HG03469 (cell line): Measurements from ENCODE around the gene PALLD.

Experiments
- ATAC-seq: cut with Tn5 transposase; IDR thresholded peaks from one replicate; pipeline ENCODE4 v1.9.1; 2021; ENCODE audit warnings: mild to moderate bottlenecking, moderate library complexity, moderate number of reproducible peaks; ENCODE audit not compliant: unreplicated experiment

Gene PALLD

GRCh38 chr4:168618577-168619265 lies 121.9 kb downstream of the PALLD start:
- no peak for ATAC-seq

DNA sequence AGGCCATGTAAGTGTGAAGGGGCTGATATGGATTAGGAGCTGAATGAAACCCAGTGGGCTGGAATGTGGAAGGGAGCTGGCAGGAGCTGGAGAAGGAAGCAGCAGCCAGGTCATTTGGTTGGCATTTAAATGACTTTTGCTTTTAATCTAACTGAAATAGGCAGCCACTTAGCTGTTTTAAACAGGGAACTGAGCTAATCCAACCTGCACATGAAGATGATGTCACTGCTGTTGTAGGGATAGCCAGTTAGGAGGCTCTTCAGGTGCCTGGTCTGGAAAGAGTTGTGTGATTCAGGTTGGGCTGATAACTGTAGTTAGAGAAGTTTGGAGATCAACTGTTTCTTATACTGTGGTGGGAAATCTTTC lies 122.4 kb downstream of the PALLD start:
- no peak for ATAC-seq

DNA sequence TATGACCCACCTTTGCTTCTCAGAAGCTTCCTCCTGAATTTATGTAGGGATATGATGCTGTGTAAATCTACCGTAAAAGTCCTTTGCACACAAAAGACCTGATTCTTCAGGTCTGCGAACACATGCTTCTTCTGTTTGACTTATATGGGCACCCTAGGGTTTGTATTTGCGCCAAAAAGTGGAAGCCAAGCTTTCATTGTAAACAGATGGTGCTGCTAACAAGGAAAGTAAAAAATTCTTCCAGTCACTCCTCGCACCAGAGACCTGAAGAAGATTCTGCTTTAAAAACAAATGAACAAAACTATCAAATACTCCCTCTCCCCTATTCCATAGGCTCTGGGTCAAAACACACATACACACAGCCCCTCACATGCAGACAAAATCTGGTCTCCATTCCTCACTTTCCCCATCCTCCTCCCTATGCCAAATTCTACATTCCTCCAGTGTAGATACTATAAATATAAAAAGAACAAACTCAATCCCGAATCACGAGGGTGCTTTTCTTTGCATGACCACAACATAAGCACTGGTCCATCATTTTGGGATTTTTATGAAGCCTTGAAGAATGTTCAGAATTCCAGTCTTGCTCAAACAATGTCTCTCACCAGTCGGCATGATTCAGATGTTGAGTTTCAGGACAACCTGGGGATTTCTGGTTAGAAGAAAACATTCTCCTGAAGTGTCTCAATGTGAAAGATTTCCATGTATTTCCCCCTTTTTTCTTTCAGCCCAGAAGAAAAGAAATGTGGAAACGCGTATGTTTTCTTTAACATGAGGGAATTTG lies 125.1 kb downstream of the PALLD start:
- no peak for ATAC-seq

DNA sequence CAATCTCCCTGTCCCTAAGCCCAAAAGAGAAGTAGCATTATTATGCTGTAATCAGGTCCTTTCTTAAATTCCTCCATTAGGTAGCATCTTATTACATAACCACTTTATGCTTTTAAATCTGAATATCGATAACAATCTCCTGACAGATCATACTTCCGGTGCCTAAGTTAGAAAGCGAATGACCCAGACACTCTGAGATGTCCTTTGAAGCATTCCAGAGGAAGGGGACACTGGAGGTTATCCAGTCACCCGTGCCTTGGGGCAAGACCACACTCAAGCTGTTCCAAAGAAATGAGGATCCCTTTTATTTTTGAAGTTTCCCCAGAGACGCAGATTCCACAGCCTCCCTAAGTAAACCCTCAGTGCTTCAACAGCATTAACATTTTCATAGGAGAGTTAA lies 125.7 kb downstream of the PALLD start:
- ATAC-seq = no peak

GRCh38 chr4:168623011-168623410 lies 126.2 kb downstream of the PALLD start:
- no peak for ATAC-seq

DNA sequence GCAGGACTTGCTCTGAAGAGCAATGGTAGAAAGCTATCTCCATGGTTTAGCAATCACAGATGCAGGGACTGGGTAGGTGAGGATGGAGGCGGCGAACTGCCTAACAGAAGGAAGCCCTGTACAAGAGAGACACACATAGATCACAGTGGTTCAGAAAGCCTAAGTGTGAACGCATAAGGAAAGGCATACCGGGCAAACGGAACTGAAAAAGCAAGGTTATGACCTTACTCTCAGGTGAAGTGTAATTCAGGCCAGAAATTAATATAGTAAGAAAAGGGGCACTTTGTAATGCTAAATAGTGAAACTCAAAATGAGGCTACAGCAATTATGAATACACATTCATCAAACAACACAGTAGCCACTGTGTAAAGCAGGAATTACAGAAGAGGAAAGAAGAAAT lies 126.6 kb downstream of the PALLD start:
- no peak for ATAC-seq

GRCh38 chr4:168628251-168628650 lies 131.4 kb downstream of the PALLD start:
- no peak for ATAC-seq

DNA sequence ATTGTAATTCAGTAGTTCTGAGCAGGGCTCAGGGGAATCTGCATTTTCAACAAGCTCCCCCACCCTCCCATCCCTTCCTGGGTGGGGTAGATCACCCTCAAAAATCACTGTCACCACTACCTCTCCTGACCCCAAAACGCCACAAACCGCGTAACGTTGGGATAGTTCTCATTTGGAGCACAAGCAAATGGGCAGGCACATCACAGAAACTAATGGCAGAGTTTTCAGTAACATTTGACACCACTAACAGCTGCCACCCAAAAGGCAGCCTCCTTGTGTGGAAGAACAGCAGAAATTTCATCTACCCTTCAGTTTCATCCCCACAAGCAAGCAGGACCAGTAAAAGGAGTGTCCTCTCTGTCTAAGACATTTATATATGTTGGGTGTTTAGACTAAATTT lies 132.7 kb downstream of the PALLD start:
- no peak for ATAC-seq

DNA sequence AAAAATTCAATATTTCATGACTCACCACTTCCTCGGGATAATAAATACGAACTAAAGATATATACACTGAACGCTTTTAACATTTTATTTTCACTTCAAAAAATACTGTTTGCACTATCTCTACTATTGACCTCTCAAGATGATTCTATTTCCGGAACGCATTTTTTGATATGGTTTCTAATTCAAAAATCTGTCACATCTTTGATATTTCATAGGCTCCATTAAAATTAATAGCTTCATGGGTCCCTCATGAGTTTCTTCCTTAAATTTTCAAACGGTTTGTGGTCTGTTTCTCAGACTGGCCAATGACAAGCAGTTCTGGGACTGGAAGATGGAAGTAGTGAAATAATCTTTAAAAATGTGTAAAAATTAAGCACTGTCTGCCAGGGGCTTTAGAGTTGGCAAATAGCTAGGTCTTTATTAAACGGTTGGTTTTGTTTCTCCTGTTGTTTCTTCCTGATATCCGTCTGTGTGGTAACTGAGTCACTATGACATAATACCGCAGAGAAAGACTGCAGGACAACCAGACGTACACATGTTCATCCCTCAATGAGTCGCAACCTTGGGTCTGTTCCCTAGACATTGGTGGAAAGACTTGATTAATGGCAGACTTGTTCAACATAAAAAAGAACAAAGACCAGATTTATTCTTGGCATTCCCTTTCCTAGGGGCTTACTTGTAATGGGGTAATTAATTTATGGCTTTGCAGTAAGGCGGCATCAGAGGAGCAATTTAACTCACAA lies 133.8 kb downstream of the PALLD start:
- no peak for ATAC-seq

- no peak for ATAC-seq
These were observed 134.7 kb downstream of the PALLD start for GRCh38 chr4:168631241-168632162.

DNA sequence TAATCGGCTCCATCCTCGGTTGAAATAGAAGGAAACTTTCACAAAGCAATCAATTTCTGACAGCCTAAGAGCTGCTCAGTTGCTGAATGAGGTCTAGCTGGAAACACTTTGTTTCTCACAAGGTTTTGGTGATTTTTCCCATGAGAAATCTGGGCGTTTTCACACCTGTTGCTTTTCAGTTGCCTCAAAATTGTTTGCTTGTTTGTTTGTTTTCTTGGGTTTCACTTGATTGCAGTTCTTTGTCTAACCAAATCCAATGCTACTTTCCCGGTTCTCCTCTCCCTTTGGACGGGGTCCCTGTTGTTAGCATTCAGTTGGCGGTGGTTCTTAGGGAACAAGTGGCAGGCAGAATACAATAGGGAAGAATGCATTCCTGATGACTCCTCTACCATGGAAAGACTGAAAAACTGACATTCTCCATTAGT lies 135.5 kb downstream of the PALLD start:
- ATAC-seq = no peak

DNA sequence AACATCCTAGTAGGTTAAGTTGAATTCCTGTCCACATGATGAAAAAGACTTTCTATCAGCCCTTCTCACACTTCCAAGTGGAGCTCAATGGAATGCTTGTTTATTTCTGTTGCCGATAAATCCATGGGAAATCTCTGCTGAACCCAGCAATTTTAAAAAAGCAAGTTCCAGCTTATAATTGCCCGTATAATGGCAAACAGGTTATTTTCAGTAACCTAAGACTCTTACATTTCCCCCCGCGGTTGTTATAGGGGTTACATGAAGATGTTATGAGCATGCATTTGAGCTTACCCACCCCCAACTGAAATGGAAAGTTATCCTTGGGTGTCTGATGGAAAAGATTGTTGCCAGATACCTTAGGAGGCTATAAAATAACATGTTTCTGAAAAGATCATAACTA lies 136.2 kb downstream of the PALLD start:
- no peak for ATAC-seq

- no peak for ATAC-seq
These were observed 136.6 kb downstream of the PALLD start for GRCh38 chr4:168633496-168633895.

- ATAC-seq = no peak
These were observed 137.5 kb downstream of the PALLD start for GRCh38 chr4:168634276-168634802.

GRCh38 chr4:168636040-168636439 lies 139.2 kb downstream of the PALLD start:
- no peak for ATAC-seq

DNA sequence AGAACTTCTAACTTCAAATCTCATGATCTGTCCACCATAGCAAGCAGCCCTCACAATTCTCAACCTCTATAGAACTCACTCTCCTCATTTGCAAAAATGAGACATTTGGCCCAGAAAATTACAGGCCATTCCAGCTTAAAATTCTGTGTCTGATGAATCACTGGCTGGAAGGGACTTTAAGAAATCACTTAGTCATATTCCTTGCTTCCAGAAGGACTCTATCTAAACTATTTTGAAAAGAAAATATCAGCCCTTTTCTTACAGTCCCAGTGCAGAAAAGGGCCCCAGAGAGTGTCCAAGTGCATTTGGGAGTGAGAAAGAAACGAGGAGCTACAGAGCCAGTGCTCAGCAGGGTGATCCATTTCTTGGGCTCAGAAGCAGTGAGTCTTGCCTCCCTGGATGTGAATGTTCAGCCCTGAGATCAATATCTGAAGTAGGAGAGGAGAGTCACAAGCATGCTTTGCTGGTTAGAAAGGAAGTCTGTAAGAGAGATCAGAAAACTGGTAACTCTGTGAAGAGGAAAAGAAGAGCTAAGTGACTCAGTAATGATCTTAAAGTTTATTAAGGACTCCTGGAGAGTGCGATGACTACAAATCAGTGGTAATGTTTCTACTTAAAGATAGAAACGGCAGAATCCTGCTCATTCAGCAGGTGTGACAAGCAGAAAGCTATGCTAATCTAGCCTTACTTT lies 139.8 kb downstream of the PALLD start:
- ATAC-seq = no peak

DNA sequence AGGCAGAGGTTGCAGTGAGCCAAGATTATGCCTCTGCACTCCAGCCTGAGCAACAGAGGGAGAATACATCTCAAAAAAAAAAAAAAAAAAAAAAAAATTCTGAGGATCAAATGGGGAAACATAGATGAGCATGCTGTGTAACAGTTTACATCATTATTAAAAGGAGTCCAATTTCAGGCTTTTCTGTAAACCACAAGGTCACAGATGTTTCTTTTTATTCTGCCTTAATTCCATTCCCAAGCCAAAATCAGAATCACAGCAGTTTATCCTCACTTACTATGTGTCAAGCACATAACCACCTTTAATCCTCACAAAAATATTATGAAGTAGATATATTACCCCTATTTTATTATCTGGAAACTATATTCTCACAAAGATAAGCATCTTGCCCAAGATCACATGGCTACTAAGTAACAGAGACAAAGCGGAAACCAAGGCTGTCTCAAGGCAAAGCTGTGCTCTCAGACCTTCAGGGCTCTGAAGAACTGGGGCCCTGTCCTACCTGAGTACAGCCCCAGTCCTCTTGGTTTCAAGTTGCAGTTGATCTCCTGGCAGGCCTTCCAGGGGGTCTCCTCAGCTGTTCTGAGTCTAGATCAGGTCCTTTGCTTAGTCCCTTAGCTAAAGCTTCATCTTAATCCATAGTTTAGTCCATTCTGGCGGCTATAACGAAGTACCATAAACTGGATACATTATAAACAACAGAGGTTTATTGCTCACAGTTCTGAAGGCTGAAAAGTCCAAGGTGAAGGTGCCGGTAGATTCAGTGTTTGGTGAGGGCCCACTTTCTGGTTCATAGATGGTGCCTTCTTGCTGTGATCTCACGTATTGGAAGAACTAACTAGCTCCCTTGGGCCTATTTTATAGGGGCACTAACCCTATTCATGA lies 141.3 kb downstream of the PALLD start:
- no peak for ATAC-seq

GRCh38 chr4:168639914-168640313 lies 143.1 kb downstream of the PALLD start:
- ATAC-seq = no peak

DNA sequence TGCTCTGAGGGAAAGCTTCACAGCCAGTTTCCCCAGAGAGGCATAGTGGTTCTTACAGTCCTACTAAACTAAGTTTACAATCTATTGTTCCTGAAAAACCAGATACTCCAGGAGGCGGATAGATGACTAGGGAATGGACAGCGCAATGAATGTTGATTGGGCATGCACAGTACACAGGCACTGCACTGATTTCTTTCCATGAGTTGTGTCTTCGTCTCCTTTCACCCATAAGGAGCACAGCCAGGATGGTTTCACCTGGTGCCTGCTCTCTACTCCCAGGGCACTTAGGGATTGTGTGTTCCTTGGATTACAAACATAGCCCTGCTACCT lies 144.9 kb downstream of the PALLD start:
- no peak for ATAC-seq
